T-helper 2 cell treated with Interferon-gamma antibody and Interleukin-4, amounts not matched to agents 5 μg/mL and 100 μg/mL, for 36 hours (primary cell): ENCODE measurements around the gene RAB30.
A peak's percentile ranks its signal among the peaks of the same experiment; 100 is the strongest.

Experiments used
- DNase-seq: peaks from one replicate; pipeline ENCODE4 v3.0.0; 2021; ENCODE audit warnings: low spot score
- H3K27ac Mint-ChIP-seq: one replicate; pipeline ENCODE4 v1.8.0; 2021; ENCODE audit warnings: mild to moderate bottlenecking, mixed read lengths
- H3K27me3 Mint-ChIP-seq: one replicate; pipeline ENCODE4 v1.8.0; 2021; ENCODE audit warnings: low read depth, mixed read lengths
- H3K36me3 Mint-ChIP-seq: one replicate; pipeline ENCODE4 v1.8.0; 2021; ENCODE audit warnings: low read depth, mixed read lengths
- H3K4me1 Mint-ChIP-seq: one replicate; pipeline ENCODE4 v1.8.0; 2021; ENCODE audit warnings: low read depth, mixed read lengths
- H3K4me3 Mint-ChIP-seq: one replicate; pipeline ENCODE4 v1.8.0; 2022; ENCODE audit warnings: mild to moderate bottlenecking, moderate library complexity, mixed read lengths
- H3K9me3 Mint-ChIP-seq: one replicate; pipeline ENCODE4 v1.8.0; 2021; ENCODE audit warnings: mixed read lengths

The RAB30 gene

DNA sequence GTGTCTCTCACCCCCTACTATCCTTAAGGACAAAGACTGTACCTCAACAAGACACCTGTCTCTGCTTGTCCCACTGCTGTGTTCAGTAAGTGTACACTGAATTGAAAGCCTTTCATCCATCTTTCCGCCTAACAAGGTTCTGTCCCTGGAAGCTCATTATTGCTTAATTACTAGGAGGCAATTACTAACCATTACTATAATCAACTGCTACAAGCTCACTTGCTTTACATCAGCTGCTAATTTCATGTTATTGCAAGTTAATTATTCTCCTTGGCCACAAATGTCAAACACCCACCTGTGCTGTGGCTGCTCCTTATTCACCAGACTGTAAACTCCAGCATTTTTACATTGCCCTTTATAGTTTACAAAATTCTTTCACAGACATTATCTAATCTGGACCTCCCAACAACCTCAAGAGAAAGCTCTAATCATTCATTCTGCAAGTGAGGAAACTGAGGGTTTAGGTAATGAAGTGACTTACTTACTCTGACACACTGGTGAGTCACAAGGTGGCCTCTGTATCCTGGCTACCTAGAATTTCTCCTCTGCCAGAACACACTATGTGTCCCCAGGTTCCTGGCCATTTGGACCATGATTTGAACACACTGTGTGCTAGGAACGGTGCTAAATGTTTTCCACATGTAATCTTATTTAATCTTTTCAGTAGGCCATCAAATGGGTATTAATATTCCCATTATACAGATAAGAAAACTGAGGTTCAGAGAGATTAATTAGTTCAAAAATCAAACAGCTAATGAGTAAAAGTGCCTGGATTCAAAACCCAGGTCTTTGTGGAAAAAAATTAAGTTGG lies 66.7 kb downstream of the RAB30 start:
- Mint-ChIP-seq H3K9me3 (no peaks in the 10 kb centered on the region), H3K4me1 (peaks cover 47% of the 10 kb centered on the region), H3K36me3 (peaks cover 2% of the 10 kb centered on the region), H3K27me3 (no peaks in the 10 kb centered on the region), H3K27ac (no peak overlapping the region), H3K4me3 (no peak overlapping the region)
- peak; percentile 39 for DNase-seq

DNA sequence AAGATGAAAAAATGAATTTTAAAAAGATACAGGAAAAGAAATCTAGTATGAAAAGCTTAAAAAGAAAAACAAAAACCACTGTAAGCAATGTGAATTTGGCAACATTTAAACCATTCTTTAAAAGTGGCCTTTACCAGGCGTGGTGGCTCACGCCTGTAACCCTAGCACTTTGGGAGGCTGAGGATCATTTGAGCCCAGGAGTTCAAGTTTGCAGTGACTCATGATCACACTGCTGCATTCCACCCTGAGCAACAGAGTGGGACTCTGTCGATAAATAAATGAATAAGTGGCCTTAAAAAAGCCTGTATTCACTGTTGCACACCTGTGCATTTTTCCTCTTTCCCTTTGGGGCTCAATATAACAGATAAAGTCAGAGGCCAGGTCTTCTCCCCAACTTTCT lies 69.2 kb downstream of the RAB30 start:
- no peaks in the 10 kb centered on the region for H3K9me3 Mint-ChIP-seq
- H3K4me1 Mint-ChIP-seq = peaks cover 43% of the 10 kb centered on the region
- H3K27ac Mint-ChIP-seq = no peak overlapping the region

DNA sequence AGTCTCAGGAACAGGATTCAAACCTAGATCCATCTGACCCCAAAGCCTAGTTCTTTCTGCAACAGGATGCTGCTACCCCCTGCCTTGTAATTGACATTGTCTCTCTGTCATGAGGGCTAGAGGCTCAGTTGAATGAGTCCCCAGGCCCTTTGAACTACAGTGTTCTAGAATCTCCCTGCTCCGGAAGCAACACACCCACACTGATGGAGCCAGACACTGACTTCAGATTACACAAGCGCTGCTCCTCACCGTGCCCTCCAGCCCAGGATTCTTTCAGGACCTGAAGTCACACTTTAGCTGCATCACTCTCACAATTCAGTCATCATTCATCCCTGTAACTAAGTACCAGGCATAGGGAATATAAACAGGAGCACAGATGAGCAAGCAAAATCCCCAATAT lies 69.6 kb downstream of the RAB30 start:
- Mint-ChIP-seq H3K27ac (no peak overlapping the region), H3K36me3 (no peaks in the 10 kb centered on the region), H3K9me3 (no peaks in the 10 kb centered on the region), H3K4me3 (no peak overlapping the region), H3K27me3 (no peaks in the 10 kb centered on the region), H3K4me1 (peaks cover 44% of the 10 kb centered on the region)
- DNase-seq = no peak

More for the DNA sequence above, 69.2 kb downstream of the RAB30 start:
- DNase-seq = no peak
- Mint-ChIP-seq H3K36me3 (no peaks in the 10 kb centered on the region), H3K27me3 (no peaks in the 10 kb centered on the region), H3K4me3 (no peak overlapping the region)

DNA sequence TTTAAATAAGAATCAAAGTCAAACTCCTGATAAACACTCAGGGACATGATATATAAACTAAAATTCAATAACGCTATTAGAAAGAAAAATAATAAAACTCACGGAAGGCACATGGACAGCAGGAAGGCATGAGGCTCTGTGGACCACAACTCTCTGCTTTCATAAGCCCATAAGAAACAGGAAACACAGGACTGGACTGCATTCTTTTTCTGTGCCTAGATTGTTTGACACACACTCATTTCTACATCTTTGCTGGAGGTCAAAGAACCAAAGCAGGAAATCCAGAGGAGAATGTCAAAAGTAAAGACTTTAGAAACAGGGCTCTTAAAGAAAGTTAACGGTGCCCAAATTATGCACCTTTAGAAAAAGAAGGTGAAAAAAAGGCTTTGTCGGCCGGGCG lies 71.3 kb downstream of the RAB30 start:
- DNase-seq = no peak
- Mint-ChIP-seq H3K9me3 (no peaks in the 10 kb centered on the region), H3K4me1 (peaks cover 44% of the 10 kb centered on the region), H3K27me3 (no peaks in the 10 kb centered on the region), H3K36me3 (peaks cover 2% of the 10 kb centered on the region), H3K4me3 (no peak overlapping the region), H3K27ac (no peak overlapping the region)

DNA sequence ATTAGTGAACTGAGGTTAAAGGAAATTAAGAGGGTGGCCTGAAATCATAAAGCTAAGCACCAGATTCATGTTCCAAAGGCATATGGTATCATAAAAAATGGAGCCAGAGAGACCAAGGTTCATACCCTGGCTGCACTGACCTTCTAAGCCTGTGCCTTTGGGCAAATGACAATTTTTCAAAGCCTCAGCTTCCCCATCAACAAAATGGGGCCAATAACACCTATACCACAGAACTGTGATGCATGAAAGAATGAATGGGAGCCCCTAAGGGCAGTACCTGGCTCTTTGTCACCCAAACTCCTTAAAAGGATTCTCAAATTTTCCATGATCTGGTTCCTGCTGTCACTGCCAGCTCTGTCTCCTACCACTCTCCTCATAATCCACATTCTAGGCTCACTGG lies 72.5 kb downstream of the RAB30 start:
- Mint-ChIP-seq H3K27me3 (no peaks in the 10 kb centered on the region), H3K9me3 (no peaks in the 10 kb centered on the region), H3K36me3 (peaks cover 2% of the 10 kb centered on the region), H3K27ac (no peak overlapping the region), H3K4me3 (no peak overlapping the region), H3K4me1 (peaks cover 35% of the 10 kb centered on the region)
- DNase-seq = no peak

DNA sequence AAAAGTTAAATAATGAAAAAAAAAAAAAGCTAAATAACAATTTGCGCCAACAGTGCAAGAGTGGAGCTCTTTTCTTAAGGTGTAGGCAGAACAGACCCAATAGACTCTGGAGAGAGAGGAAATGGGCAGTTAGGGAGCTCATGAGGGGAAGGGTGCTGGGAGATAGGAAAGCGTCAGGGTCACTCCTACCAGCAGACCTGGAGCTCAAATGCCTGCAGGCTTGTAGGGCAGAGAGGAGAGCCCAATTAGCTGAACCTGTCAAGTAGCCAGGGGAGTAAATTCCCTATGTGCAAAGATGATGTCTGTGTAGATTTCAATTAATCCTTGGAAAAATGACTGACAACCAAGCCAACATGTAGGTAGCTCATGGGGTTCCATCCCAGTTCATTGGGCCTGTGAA lies 73.0 kb downstream of the RAB30 start:
- Mint-ChIP-seq H3K4me1 (peaks cover 37% of the 10 kb centered on the region), H3K36me3 (peaks cover 2% of the 10 kb centered on the region), H3K27me3 (no peaks in the 10 kb centered on the region), H3K4me3 (no peak overlapping the region), H3K27ac (no peak overlapping the region), H3K9me3 (no peaks in the 10 kb centered on the region)
- DNase-seq = no peak

DNA sequence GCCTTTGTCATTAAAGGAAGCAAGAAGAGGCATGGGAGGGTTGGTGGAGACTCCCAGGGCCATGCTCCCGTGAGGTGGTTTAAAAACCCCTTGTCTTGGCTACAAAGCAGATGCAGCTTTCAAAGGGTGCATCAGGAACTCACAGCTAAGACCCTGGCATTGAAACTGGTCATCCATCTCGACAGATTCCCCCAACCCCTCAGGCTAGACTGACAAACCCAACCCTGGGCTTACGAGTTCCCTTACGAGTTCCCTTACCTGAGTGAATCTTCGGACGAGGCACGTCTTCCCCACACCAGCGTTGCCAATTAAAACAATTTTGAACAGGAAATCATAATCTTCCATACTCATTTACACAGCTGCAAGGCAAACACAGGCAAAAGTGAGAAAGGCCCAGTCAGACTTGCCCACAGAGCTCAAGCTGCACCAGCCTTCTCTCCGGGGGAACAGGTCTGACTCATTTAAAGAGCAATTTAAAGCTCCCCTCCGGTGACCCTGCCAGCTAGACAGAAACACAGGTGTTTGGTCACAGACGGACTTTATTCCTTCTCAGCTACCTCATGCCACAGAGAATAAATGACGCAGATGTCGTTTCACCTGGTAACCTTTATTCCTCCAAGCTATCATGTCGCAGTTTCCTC lies 74.6 kb downstream of the RAB30 start:
- peaks cover 2% of the 10 kb centered on the region for H3K36me3 Mint-ChIP-seq
- no peak overlapping the region for H3K4me3 Mint-ChIP-seq
- H3K4me1 Mint-ChIP-seq = peaks cover 34% of the 10 kb centered on the region
- H3K27ac Mint-ChIP-seq = no peak overlapping the region
- peak; percentile 45 for DNase-seq
- no peaks in the 10 kb centered on the region for H3K27me3 Mint-ChIP-seq
- no peaks in the 10 kb centered on the region for H3K9me3 Mint-ChIP-seq

DNA sequence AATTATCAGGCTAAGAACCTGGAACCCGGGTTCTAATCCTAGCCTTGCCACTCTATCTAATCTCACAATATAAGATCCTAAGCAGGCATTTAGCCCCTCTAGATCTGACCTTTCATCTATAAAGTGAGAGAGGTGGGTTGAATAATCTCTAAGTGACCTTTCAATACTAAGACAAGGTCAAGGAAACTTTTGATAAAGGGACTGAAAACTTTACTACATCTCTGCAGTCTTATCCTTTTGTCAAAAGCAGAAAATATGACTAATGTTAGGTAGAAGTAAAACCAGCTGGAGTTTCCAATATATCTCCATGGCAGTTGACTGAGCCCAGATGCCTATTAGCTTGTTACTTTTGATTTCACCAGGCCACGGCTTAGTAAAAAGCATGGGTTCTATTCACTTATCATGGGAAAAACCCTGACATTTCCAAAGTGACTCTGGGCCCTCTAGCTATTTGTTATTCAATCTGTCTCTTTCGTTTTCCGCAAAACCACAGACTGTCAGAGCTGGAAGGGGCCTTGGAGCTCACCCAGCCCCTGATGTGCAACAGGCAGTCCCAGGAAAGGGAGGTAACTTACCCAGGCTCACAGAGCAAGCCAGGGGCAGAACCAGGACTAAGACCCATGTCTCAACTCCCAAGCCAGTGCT lies 75.8 kb downstream of the RAB30 start:
- Mint-ChIP-seq H3K36me3 (peaks cover 2% of the 10 kb centered on the region), H3K4me1 (peaks cover 30% of the 10 kb centered on the region), H3K4me3 (no peak overlapping the region), H3K9me3 (no peaks in the 10 kb centered on the region), H3K27ac (no peak overlapping the region), H3K27me3 (no peaks in the 10 kb centered on the region)
- peak; percentile 62 for DNase-seq

DNA sequence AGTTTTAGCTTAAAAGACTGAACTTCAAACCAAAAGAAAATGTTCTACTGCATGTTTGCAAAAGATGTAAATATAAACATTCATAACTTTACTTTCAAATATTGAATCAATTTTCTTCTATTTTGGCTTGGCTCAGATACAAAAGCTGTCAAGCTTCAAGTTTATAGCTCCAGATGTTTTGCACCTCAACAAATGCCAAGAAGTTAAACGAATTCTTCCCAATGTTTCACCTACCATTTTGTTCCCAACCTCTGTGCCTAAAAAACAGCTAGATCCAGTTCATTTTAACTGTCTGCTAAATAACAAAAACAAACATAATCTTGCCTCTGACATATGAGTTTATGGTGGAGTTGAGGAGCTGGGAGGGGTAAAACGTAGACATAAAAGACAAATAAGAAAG lies 76.5 kb downstream of the RAB30 start:
- Mint-ChIP-seq H3K36me3 (peaks cover 2% of the 10 kb centered on the region), H3K27ac (peak overlapping the region; percentile 17), H3K4me3 (no peak overlapping the region), H3K4me1 (peaks cover 27% of the 10 kb centered on the region), H3K9me3 (no peaks in the 10 kb centered on the region), H3K27me3 (no peaks in the 10 kb centered on the region)
- DNase-seq = no peak

DNA sequence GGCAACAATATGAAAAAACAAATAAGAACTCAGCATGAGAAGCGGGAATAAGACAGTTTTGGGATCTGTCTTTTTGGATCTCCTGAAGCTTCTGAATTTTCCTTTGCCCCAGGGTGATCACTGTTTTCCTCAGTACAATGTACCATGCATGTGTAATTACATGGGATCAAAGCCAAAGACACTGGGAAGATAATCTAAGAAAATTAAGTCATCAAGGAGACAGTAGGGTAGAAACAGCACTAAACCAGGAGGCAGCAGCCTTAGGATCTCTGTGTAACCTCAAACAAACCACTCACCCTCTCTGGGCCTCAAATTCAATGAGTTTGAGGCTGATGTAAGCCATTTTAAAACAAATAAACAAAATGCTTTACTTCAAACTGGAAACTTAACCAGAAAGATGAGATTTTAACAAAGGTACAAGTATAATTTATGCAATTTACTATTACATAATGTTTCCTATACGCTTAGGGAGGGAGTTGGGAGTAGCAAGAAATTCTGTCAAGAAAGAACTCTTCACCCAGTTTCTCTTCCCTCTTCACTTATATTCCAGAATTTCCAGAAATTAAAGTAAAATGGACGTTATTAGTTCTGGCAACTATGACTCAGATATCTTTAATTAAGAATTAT lies 77.0 kb downstream of the RAB30 start:
- peaks cover 2% of the 10 kb centered on the region for H3K36me3 Mint-ChIP-seq
- DNase-seq = no peak
- no peak overlapping the region for H3K27ac Mint-ChIP-seq
- H3K4me3 Mint-ChIP-seq = no peak overlapping the region
- H3K4me1 Mint-ChIP-seq = peaks cover 25% of the 10 kb centered on the region
- H3K9me3 Mint-ChIP-seq = no peaks in the 10 kb centered on the region
- no peaks in the 10 kb centered on the region for H3K27me3 Mint-ChIP-seq

DNA sequence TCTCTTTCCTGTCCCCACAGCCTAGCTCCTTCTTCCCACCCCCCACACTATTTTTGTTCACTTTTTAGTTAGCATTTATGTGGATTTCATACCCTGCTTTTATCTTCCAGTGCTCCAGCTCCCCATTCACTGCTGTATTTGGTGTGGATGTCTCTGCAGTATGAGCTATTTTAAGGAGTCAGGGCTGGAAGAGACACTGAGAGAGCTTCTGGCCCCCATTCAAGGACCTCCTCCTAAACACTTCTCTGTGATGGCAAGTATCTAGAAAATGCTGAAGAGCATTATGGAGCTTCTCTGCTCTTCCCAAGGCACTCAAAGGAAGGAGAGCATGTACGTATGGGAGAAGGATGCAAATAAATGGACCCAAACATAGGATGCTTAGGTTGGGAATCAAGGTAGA lies 79.5 kb downstream of the RAB30 start:
- no peak for DNase-seq
- H3K9me3 Mint-ChIP-seq = no peaks in the 10 kb centered on the region
- H3K36me3 Mint-ChIP-seq = peaks cover 5% of the 10 kb centered on the region
- H3K4me1 Mint-ChIP-seq = peaks cover 16% of the 10 kb centered on the region
- no peak overlapping the region for H3K4me3 Mint-ChIP-seq
- H3K27ac Mint-ChIP-seq = no peak overlapping the region
- H3K27me3 Mint-ChIP-seq = no peaks in the 10 kb centered on the region

DNA sequence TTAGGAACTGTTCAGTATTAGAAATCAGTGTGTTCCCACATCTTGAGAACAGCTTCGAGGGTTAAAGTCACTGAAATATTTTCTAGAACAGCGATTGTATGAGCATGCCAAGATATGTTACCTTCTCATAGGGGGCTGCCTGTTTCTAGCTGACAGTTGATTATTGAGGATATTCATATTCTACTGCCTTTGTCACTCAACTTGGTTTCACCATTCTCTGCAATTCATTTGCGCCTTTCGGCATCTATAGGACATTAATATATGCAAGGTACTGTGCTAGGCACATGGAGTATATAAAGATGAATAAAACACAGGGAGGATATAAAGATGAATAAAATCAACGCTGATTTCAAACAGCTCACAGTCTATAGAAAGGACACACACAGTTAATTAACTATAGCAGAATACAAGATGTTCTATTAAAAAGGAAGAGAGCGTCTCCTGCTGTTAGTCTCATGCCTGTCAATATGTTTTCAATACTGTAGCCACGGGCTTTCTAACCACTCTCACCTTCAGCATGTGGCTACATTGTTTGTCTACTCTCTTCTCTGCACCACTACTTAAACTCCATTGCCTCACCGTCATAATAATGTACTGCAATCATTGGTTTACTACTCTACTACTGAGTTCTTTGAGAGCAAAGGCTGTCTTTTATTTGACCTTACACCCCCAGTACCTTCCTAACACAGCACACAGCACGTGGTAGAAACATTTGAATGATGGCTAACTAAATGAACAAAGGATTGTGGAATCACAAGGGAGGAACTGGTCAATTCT lies 81.9 kb downstream of the RAB30 start:
- Mint-ChIP-seq H3K4me1 (peaks cover 3% of the 10 kb centered on the region), H3K27ac (no peak overlapping the region), H3K4me3 (no peak overlapping the region), H3K9me3 (no peaks in the 10 kb centered on the region), H3K36me3 (peaks cover 7% of the 10 kb centered on the region), H3K27me3 (no peaks in the 10 kb centered on the region)
- DNase-seq = no peak

DNA sequence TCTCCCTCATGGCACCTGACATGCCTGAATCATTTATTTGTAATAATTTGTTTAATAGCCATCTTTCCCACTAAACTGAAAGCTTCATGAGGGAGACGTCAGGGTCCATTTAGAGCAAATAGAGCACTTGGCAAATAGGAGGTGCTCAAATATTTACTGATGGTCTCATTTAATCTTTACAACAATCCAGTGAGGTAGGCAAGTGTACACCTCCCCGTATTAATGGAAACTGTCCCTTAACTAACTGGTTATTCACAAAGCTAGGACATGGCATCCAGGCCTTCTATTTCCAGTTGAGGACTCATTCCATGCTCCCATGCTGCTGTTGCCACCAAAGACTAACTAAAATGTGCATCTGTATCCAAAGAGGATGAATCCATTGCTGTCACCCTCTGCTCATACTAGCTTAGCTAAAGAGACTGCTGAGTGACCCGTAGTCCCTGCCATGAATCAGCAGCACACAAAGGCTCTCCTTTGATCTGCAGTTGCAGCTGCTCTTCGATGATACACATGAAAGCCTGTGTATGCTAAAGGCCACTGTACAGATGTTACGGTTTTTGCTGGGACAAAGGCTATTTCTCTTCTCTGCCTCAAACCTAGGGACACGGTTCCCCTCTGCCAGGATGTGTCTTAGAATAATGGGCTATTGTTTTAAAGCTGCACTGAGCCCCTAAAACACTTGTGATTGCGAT lies 82.6 kb downstream of the RAB30 start:
- Mint-ChIP-seq H3K9me3 (no peaks in the 10 kb centered on the region), H3K27ac (no peak overlapping the region), H3K36me3 (peaks cover 9% of the 10 kb centered on the region), H3K27me3 (no peaks in the 10 kb centered on the region), H3K4me1 (peaks cover under 1% of the 10 kb centered on the region), H3K4me3 (no peak overlapping the region)
- no peak for DNase-seq
